D341Med (cell line): ENCODE measurements around the gene MTF1.
"Not testable (repeated sequence)": the region's sequence is repeated elsewhere in the genome, so short reads cannot be mapped to it uniquely, and the experiment has no call there.

Experiments
- DNase-seq: peaks from one replicate; pipeline ENCODE4 v3.0.0; 2012; ENCODE audit warnings: low spot score

MTF1 gene

DNA sequence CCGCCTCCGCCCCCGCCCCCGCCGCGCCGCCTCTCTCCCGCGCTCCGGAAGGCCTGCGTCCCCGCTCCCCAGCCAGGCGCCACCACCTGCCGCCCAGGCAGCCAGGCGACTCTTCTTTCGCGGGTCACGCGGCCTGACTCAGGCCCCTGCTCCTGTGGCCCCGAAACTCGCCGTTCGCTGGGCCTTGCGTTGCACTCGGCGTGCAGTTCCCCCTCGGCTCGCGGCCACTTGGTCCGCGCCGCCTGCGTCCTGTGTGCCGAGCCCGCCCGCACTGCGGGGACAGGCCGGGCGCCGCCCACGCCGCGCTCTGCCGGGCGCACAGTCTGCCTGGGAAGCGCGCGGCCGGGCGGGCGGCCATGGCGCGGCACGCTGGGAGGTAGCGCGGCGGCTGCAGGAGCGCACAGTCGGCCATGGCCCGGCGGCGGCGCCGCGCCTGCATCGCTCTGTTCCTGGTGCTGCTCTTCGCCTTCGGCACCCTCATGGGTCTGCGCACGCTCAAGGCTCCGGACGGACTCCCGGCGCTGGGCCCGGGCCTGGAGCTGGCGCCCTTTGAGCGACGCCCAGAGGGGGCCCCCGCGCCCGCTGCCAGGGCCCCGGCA, 65.5 kb downstream of the MTF1 start, which contains the start of gene MANEAL:
Gene MANEAL (plus strand): TSS at position 75 of the 599 bp plus-strand sequence. CDS start 336 bp downstream, at position 411.
- DNase-seq: peak; percentile 87

DNA sequence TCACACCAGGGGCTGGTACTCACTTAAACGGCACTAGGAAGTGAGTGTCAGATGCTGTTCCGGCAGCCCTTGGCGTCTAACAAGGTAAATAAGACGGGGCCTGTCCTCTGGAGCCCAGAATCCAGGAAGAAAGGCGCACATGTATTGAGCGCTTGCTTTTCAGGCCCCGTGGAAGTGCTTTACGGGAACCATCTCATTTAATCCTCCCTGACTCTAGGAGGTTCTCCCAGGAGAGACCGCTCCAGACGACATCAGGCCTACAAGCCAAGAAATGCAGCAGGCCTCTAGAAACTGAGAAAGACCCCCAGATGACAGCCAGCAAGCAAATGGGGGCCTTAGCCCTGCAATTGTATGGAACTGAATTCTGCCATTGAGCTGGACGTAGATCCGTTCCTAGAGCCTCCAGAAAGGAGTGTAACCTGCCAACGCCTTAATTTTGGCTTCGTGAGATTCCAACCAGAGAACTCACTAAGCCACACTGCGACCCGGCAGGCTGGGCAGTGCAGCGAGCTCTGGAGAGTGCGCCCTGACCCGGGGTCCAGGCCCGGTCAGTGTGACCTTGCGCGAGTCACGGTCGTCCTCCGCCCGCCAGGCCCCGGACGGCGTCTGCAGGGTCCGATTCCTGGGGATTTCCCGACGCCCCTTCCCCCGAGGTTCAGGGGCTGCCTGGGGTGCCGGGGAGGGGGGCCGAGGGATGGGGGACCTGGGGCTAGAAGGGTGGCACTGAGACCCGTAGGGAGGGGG, 66.3 kb downstream of the MTF1 start:
- DNase-seq: no peak

DNA sequence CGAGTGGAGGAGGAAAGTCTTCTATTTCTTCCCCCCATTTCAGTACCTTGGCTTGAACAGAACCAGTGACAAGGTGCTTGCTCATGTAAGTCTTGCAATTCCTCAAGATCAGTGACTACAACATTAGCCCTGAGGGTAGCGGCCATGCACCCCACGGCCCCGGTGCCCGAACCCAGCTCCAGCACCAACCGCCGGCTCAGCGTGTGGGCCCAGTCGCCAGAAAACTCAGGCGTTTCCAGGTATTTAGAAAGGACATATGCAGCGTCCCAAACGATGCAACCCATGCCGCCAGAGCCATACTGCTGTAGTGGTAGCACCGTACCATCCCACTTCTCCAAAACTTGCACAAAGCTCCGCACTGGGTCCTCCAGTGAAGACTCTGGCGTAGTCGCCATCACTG, 76.9 kb downstream of the MTF1 start:
- DNase-seq: no peak

GRCh38 chr1:37778654-37779053, 80.7 kb downstream of the MTF1 start:
- no peak for DNase-seq

DNA sequence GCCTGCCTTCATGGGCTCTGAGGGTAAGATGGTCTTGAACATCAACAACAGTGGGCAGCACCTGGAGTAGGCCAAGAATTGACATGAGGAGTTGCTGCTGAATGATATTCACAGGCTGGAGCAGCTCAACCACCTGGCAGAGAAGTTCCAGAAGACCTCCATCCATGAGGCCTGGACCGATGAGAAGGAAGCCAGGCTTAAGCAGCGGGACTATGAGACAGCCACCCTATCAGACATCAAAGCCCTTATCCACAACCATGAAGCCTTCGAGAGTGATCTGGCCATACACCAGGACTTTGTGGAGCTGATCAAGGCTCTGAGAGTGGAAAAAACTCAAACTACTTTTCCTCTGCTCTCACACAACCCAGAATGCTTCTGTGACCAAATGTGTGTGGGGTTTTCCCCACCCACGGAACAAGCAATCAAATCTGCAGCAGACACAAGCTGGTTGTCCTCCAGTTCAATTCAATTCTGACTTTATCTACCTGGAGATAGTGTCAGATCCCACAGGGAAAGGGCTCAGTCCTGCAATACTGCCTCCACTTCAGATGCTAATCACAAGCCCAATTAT, 82.4 kb downstream of the MTF1 start:
- DNase-seq: no peak

DNA sequence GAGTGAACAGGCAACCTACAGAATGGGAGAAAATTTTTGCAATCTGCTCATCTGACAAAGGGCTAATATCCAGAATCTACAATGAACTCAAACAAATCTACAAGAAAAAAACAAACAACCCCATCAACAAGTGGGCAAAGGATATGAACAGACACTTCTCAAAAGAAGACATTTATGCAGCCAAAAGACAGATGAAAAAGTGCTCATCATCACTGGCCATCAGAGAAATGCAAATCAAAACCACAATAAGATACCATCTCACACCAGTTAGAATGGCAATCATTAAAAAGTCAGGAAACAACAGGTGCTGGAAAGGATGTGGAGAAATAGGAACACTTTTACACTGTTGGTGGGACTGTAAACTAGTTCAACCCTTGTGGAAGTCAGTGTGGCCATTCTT, 88.0 kb downstream of the MTF1 start:
- DNase-seq: not testable (repeated sequence)

GRCh38 chr1:37767488-37767887, 91.9 kb downstream of the MTF1 start:
- no peak for DNase-seq

DNA sequence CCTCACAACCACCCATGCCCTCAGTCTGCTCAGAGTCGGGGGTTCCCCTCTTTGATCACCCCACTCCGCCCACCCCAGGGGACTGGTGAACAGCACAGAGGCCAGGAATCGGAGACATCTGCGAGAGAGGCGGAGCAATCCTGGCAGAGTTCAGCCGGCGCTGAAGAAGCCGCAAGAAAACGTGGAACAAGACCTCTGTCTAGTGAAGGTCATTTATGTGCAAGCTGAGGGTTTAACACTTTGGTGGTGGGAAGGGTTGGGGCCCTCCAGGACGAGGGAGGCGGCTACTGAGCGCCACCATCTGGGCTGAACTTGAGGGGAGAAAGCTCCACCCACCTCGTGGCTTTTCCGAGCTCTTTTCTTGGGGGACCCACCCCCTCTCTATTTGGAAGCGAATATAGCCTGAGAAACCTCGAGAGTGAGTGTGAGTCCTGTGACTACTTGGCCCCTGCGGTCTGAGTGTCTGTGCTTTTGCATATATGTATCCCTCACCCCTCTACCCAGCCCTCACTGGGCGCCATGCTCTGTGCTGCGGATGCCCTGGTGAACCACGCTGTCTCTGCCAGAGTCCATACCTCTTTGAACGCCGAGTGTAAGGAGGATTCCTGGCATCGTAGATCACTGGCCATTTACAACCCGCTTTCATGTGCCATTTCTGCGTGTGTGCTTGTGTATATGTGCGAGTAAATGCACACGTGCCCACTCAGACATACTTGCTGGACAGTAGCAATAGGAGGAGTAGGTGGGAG, 93.3 kb downstream of the MTF1 start:
- peak; percentile 59 for DNase-seq

DNA sequence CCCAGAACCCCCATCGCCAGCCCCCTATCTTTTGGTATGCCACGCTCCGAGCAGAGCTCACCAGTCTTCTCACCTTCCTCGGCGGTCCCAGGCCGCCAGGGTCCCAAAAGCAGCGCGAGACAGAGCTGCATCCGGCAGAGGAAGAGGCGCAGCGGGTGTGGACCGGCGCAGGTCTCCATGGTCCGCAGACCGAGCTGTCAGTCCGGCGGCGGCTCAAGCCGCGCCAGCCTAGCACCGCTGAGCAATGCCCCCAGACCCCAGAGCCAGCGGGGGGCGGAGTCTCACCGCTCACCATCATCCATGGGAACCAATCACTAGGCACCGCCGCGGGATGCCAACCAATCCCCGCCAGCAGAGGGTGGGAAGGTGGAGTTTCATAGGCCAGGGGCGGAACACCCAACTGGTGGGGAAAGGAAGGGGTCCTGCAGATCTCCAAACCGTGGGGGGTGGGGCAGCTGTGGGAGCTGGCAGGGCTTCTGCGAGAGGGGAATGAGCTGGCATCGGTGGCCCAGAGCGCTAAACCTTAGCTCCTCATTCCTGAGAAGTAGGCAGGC, 94.4 kb downstream of the MTF1 start, which contains the start of gene EPHA10:
Gene EPHA10 (minus strand): TSS at position 233 of the 554 bp plus-strand sequence. CDS start 54 bp downstream, at position 179.
- peak; percentile 81 for DNase-seq

- DNase-seq: peak; percentile 53
These were observed 95.0 kb downstream of the MTF1 start for GRCh38 chr1:37764414-37764825.

DNA sequence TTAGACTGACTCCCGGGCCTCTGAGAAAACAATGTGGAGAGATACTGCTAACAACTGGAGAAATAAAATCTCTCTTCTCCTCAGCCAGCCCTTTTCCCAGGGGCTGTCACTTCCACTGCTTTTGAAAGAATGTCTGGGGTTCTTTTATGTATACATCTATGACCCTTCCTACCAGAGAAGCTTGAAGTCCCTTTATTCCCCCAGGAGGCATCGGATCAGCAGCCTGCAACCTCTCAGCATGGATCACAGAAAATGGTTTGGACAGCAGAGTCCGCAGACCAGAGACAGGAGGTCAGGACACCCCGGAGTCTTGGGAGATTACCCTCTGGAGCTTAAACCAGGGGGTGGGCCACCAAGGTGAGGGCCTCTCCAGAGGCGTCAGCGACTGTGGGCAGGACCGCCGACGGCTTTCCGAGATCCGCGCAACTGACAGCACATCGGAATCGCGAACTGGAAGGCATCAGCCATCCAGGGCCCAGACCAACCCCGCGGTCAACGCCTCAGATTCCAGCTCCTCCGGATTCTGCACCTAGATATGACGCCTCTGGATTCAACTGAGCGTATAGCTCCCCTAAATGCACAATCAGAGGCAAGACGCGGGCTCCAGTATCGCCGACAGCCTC, 95.5 kb downstream of the MTF1 start:
- DNase-seq: no peak

DNA sequence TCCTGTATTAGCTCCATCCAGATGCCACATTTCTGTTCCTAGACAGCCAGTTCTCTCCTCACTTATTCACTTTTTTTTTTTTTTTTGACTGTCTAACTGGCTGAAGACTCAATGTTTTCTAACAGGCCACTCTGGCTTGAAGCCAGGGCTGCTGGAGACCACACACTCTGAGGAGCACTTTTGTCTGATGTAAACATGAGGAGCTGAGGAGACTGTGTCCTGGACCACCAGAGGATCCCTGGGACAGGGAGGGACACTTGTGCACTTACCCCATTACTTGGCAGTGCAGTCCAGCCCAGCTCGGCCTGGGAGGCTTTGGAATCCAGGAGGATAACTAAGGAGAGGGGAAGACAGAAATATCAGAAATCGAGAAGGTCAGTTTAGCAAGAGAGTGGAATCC, 96.9 kb downstream of the MTF1 start:
- DNase-seq: no peak

- peak; percentile 47 for DNase-seq
These were observed 97.8 kb downstream of the MTF1 start for GRCh38 chr1:37761416-37762095.
